IPS-11a (cell line): ENCODE results near the gene NOTCH1.
A peak's percentile ranks its signal among the peaks of the same experiment; 100 is the strongest.

Experiments used
- H3K4me3 ChIP-seq: one replicate; pipeline ENCODE4 v1.5.1; 2013; ENCODE audit warnings: low read depth, low read length, control low read depth

NOTCH1 gene

GRCh38 chr9:136486823-136487620, 58.8 kb downstream of the NOTCH1 start:
- no peak overlapping the region for H3K4me3 ChIP-seq

GRCh38 chr9:136486131-136486530, 59.7 kb downstream of the NOTCH1 start:
- no peak overlapping the region for H3K4me3 ChIP-seq

GRCh38 chr9:136485049-136486045, 60.5 kb downstream of the NOTCH1 start:
- H3K4me3 ChIP-seq = no peak overlapping the region

GRCh38 chr9:136484153-136485048, 61.4 kb downstream of the NOTCH1 start:
- peak overlapping the region; percentile 60 for H3K4me3 ChIP-seq

GRCh38 chr9:136483589-136484152, 62.2 kb downstream of the NOTCH1 start:
- peak overlapping the region; percentile 60 for H3K4me3 ChIP-seq

- peak within 1 kb of the TSS; percentile 91 for H3K4me3 ChIP-seq
Observed at GRCh38 chr9:136482793-136483588, 62.9 kb downstream of the NOTCH1 start, which contains the start of gene SEC16A. SEC16A (minus strand) TSS chr9:136483040; CDS start chr9:136477615, 5,425 bp downstream.

- peak overlapping the region; percentile 91 for H3K4me3 ChIP-seq
Observed at GRCh38 chr9:136482046-136482792, 63.6 kb downstream of the NOTCH1 start.

GRCh38 chr9:136481558-136481957, 64.3 kb downstream of the NOTCH1 start:
- peak overlapping the region; percentile 91 for H3K4me3 ChIP-seq

- no peak overlapping the region for H3K4me3 ChIP-seq
Observed at GRCh38 chr9:136476369-136477150, 69.3 kb downstream of the NOTCH1 start.

GRCh38 chr9:136474974-136475865, 70.6 kb downstream of the NOTCH1 start:
- H3K4me3 ChIP-seq = no peak overlapping the region

GRCh38 chr9:136474021-136474640, 71.7 kb downstream of the NOTCH1 start:
- no peak overlapping the region for H3K4me3 ChIP-seq

GRCh38 chr9:136473354-136473721, 72.5 kb downstream of the NOTCH1 start:
- no peak overlapping the region for H3K4me3 ChIP-seq

GRCh38 chr9:136472640-136473353, 73.1 kb downstream of the NOTCH1 start:
- no peak overlapping the region for H3K4me3 ChIP-seq

GRCh38 chr9:136471802-136472487, 73.9 kb downstream of the NOTCH1 start:
- H3K4me3 ChIP-seq = no peak overlapping the region

- H3K4me3 ChIP-seq = no peak overlapping the region
Observed at GRCh38 chr9:136470792-136471469, 74.9 kb downstream of the NOTCH1 start.
